Right atrium auricular region (tissue), 2 donors: Measurements from ENCODE around the gene UBE4A. TPM values are rescaled to one million over a fixed set of nuclear protein-coding genes. Genes with fewer than 3 reads are reported as not detected.
A peak's percentile ranks its signal among the peaks of the same experiment; 100 is the strongest.

ENCODE experiments used
- DNase-seq: peaks from one replicate; pipeline ENCODE4 v3.0.0-alpha.2; 2019; ENCODE audit warnings: low spot score
- H3K27ac ChIP-seq, 2 donors: fragments of 200-600 bp; sonication (generic); 1 replicate in 1 of 2; 2 replicates in 1 of 2; pipeline ENCODE4 v1.5.1; 2016 to 2019
- H3K27me3 ChIP-seq, 2 donors: fragments of 200-600 bp; sonication (generic); one replicate each; pipeline versions ENCODE4 v1.5.1 to v1.6.0; 2017 to 2019
- H3K36me3 ChIP-seq: fragments of 200-600 bp; sonication (generic); one replicate; pipeline ENCODE4 v1.5.1; 2016
- H3K4me1 ChIP-seq, 2 donors: fragments of 200-600 bp; sonication (generic); one replicate each; pipeline versions ENCODE4 v1.5.1 to v1.6.0; 2017 to 2019
- H3K4me3 ChIP-seq, 2 donors: fragments of 200-600 bp; sonication (generic); 1 replicate in 1 of 2; 2 replicates in 1 of 2; pipeline ENCODE4 v1.5.1; 2017 to 2019; ENCODE audit warnings: mild to moderate bottlenecking in 1 of 2, moderate library complexity in 1 of 2
- H3K9me3 ChIP-seq, 2 donors: fragments of 200-600 bp; sonication (generic); one replicate each; pipeline ENCODE4 v1.5.1; 2019
- total RNA-seq, 2 donors: library from RNA; depleted of rRNA; stranded (reverse); fragments of >200 nt; gene quantifications; one replicate each; pipeline ENCODE4 v1.1.0, GENCODE V29; 2016
- TF ChIP-seq, protein P1 (sequence below), 2 donors: fragments of 200-600 bp; sonication (generic); IDR thresholded peaks; one replicate each; pipeline ENCODE4 v1.5.1; 2019; ENCODE audit warnings: antibody characterized with exemption in 2 of 2

UBE4A gene
- total RNA-seq, 2 donors from 2014 or later: 46.3 to 53.4 TPM

DNA sequence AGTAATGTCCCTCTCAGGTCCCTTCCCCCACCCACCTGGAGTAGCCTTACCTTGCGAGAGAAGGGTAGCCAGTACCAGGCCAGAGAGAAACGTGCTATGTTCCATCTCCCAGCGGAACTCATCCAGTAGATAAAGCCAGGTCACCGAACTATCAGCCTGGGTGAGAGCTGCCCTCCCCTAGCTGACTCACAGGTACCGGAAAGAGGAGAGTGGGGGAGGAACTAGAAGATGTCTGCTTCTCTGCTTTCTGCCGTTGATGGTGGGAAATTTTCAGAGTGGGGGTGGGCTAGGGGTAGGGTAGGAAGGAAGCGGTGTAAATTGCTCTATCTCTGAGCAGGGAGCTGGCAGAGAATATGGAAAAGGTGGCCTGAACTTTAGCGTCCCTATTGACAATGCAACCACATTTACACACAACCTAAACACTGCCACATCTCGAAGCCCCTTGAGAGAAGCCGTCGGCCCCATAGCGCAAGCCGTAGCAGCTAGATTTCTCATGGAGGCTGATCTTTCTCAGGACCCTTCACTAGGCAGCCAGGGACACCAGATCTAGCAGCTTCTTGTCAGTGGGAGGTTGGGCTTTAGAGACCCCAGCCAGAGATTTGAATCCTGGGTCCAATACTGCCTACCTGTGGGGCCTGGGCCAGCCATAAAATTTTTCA is 16.8 kb upstream of the UBE4A start, which contains the start of gene CD3D:
Gene CD3D, minus strand, starts transcription at position 203 of the 659 bp plus-strand sequence. Its CDS starts 98 bp downstream, at position 105.
- Histone ChIP-seq H3K4me1 (no peaks in the 10 kb centered on the region), H3K27me3 (no peaks in the 10 kb centered on the region), H3K4me3 (no peak within 1 kb of the TSS), H3K9me3 (no peaks in the 10 kb centered on the region), H3K36me3 (no peaks in the 10 kb centered on the region), H3K27ac (no peak within 1 kb of the TSS)
- DNase-seq: no peak
- TF ChIP-seq, protein P1, sequence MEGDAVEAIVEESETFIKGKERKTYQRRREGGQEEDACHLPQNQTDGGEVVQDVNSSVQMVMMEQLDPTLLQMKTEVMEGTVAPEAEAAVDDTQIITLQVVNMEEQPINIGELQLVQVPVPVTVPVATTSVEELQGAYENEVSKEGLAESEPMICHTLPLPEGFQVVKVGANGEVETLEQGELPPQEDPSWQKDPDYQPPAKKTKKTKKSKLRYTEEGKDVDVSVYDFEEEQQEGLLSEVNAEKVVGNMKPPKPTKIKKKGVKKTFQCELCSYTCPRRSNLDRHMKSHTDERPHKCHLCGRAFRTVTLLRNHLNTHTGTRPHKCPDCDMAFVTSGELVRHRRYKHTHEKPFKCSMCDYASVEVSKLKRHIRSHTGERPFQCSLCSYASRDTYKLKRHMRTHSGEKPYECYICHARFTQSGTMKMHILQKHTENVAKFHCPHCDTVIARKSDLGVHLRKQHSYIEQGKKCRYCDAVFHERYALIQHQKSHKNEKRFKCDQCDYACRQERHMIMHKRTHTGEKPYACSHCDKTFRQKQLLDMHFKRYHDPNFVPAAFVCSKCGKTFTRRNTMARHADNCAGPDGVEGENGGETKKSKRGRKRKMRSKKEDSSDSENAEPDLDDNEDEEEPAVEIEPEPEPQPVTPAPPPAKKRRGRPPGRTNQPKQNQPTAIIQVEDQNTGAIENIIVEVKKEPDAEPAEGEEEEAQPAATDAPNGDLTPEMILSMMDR (IDR thresholded peaks at IDR 0.05): no peak

DNA sequence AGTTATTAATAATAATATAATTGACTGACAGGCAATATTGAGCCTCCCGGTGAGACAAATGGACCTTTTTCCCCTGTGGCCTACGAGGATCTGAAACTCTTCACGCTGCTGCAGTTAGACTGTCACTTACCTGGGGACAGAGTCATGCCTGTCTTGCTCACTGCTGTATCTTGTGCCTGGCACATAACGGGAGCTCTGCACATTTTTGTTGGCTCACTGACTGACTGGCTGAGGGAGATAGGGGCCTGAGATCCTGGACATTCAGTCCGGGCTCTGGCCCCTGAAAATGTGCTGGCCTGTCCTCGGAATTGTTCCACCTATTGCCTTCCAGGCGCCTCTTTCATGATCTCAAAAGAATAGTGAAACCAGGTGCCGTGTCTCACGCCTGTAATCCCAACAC is 16.2 kb upstream of the UBE4A start:
- no peak for DNase-seq
- H3K9me3 ChIP-seq: no peaks in the 10 kb centered on the region
- no peaks in the 10 kb centered on the region for H3K27me3 ChIP-seq
- H3K4me1 ChIP-seq: no peaks in the 10 kb centered on the region
- TF ChIP-seq, protein P1 (IDR thresholded peaks at IDR 0.05): no peak
- H3K36me3 ChIP-seq: no peaks in the 10 kb centered on the region
- no peak overlapping the region for H3K4me3 ChIP-seq
- no peak overlapping the region for H3K27ac ChIP-seq

DNA sequence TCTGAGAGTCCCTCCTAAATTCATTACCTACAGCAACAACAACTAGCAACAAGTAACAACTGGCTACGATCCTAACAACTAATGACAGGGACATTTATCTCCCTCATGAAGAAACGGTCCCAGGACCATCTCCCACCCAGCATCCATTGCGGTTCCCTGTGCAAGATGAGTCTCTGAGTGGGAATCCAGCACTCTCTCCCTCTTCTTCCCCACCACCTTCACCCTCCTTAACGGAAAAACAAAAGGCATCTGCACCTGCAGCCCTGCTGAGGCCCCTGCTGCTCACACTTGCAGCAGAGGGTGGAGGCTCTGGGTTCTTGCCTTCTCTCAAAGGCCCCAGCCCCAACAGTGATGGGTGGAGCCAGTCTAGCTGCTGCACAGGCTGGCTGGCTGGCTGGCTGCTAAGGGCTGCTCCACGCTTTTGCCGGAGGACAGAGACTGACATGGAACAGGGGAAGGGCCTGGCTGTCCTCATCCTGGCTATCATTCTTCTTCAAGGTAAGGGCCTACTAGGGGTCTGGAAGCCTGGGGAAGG is 15.4 kb upstream of the UBE4A start, which contains the start of gene CD3G:
Gene CD3G, plus strand, starts transcription at position 364 of the 535 bp plus-strand sequence. Its CDS starts 80 bp downstream, at position 444.
- TF ChIP-seq, protein P1 (IDR thresholded peaks at IDR 0.05): no peak
- DNase-seq: no peak
- Histone ChIP-seq H3K9me3 (no peaks in the 10 kb centered on the region), H3K4me1 (no peaks in the 10 kb centered on the region), H3K27ac (no peak within 1 kb of the TSS), H3K4me3 (no peak within 1 kb of the TSS), H3K36me3 (no peaks in the 10 kb centered on the region), H3K27me3 (no peaks in the 10 kb centered on the region)

DNA sequence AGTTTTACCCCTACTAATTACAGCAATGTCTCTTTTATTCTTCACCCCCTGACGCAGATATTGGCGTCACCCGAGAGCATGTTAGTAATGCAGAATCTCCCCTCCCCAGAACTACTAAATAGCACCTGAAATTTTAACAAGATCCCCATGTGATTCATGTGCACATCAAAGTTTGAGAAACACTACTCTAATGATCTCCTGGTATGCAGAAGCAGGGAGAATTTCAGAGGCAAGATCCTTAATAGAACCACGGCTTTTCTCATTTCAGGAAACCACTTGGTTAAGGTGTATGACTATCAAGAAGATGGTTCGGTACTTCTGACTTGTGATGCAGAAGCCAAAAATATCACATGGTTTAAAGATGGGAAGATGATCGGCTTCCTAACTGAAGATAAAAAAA is 9.9 kb upstream of the UBE4A start:
- Histone ChIP-seq H3K4me3 (no peak overlapping the region), H3K36me3 (no peaks in the 10 kb centered on the region), H3K4me1 (no peaks in the 10 kb centered on the region), H3K27ac (no peak overlapping the region), H3K9me3 (no peaks in the 10 kb centered on the region), H3K27me3 (no peaks in the 10 kb centered on the region)
- no peak for DNase-seq
- TF ChIP-seq, protein P1 (IDR thresholded peaks at IDR 0.05): no peak

DNA sequence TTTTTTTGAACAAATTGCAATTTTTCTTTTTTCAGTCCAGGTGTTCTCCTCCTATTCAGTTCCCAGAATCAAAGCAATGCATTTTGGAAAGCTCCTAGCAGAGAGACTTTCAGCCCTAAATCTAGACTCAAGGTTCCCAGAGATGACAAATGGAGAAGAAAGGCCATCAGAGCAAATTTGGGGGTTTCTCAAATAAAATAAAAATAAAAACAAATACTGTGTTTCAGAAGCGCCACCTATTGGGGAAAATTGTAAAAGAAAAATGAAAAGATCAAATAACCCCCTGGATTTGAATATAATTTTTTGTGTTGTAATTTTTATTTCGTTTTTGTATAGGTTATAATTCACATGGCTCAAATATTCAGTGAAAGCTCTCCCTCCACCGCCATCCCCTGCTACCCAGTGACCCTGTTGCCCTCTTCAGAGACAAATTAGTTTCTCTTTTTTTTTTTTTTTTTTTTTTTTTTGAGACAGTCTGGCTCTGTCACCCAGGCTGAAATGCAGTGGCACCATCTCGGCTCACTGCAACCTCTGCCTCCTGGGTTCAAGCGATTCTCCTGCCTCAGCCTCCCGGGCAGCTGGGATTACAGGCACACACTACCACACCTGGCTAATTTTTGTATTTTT is 6.2 kb upstream of the UBE4A start:
- Histone ChIP-seq H3K4me3 (no peak overlapping the region), H3K27ac (no peak overlapping the region), H3K27me3 (no peaks in the 10 kb centered on the region), H3K4me1 (no peaks in the 10 kb centered on the region), H3K9me3 (no peaks in the 10 kb centered on the region), H3K36me3 (no peaks in the 10 kb centered on the region)
- TF ChIP-seq, protein P1 (IDR thresholded peaks at IDR 0.05): peak; percentile 37 to 67
- no peak for DNase-seq
